IPS-20b (cell line): Measurements from ENCODE around the gene SLC39A10.
"Not testable (repeated sequence)": the region's sequence is repeated elsewhere in the genome, so short reads cannot be mapped to it uniquely, and the experiment has no call there.

ENCODE experiments used
- H3K27ac ChIP-seq: one replicate; pipeline ENCODE4 v1.5.1; 2013; ENCODE audit warnings: low read length
- H3K27me3 ChIP-seq: 2 replicates; pipeline ENCODE4 v1.6.1; 2013; ENCODE audit warnings: mild to moderate bottlenecking, low read length, inconsistent platforms; ENCODE audit not compliant: insufficient read depth
- H3K36me3 ChIP-seq: 2 replicates; pipeline ENCODE4 v1.6.1; 2013; ENCODE audit warnings: low read depth, mild to moderate bottlenecking, inconsistent platforms, low read length, moderate library complexity; ENCODE audit not compliant: insufficient read depth
- H3K4me1 ChIP-seq: 2 replicates; pipeline ENCODE4 v1.6.1; 2013; ENCODE audit warnings: mild to moderate bottlenecking, control low read depth, inconsistent platforms, low read length, moderate library complexity; ENCODE audit not compliant: insufficient read depth
- H3K4me3 ChIP-seq: 2 replicates; pipeline ENCODE4 v1.5.1; 2013; ENCODE audit warnings: mild to moderate bottlenecking, low read length, inconsistent platforms
- H3K9ac ChIP-seq: 2 replicates; pipeline ENCODE4 v1.6.1; 2013; ENCODE audit warnings: low read depth, mild to moderate bottlenecking, inconsistent platforms, low read length, moderate library complexity
- H3K9me3 ChIP-seq: 2 replicates; pipeline ENCODE4 v1.6.1; 2013; ENCODE audit warnings: mild to moderate bottlenecking, low read depth, low read length, inconsistent platforms; ENCODE audit not compliant: insufficient read depth

Gene SLC39A10

GRCh38 chr2:195675783-195676427 is 18.9 kb downstream of the SLC39A10 start:
- no peaks in the 10 kb centered on the region for H3K4me1 ChIP-seq
- no peak overlapping the region for H3K27ac ChIP-seq
- H3K36me3 ChIP-seq, result peaks cover 36% of the 10 kb centered on the region
- no peaks in the 10 kb centered on the region for H3K27me3 ChIP-seq
- no peak overlapping the region for H3K9ac ChIP-seq
- H3K9me3 ChIP-seq, result no peaks in the 10 kb centered on the region
- H3K4me3 ChIP-seq, result no peak overlapping the region

GRCh38 chr2:195677290-195677689 is 20.3 kb downstream of the SLC39A10 start:
- H3K36me3 ChIP-seq, result peaks cover 40% of the 10 kb centered on the region
- no peak overlapping the region for H3K4me3 ChIP-seq
- no peak overlapping the region for H3K9ac ChIP-seq
- H3K9me3 ChIP-seq, result no peaks in the 10 kb centered on the region
- H3K27me3 ChIP-seq, result no peaks in the 10 kb centered on the region
- H3K4me1 ChIP-seq, result no peaks in the 10 kb centered on the region
- H3K27ac ChIP-seq, result no peak overlapping the region

GRCh38 chr2:195677884-195678283 is 20.9 kb downstream of the SLC39A10 start:
- no peaks in the 10 kb centered on the region for H3K27me3 ChIP-seq
- H3K4me1 ChIP-seq, result peaks cover under 1% of the 10 kb centered on the region; the same call in 1 of the 2 replicates
- H3K27ac ChIP-seq, result no peak overlapping the region
- peaks cover 40% of the 10 kb centered on the region for H3K36me3 ChIP-seq
- no peaks in the 10 kb centered on the region for H3K9me3 ChIP-seq
- no peak overlapping the region for H3K4me3 ChIP-seq
- no peak overlapping the region for H3K9ac ChIP-seq

GRCh38 chr2:195682077-195682476 is 25.1 kb downstream of the SLC39A10 start:
- H3K27me3 ChIP-seq, result no peaks in the 10 kb centered on the region
- H3K9me3 ChIP-seq, result no peaks in the 10 kb centered on the region
- peaks cover 21% of the 10 kb centered on the region; the same call in 1 of the 2 replicates for H3K4me1 ChIP-seq
- peaks cover 57% of the 10 kb centered on the region for H3K36me3 ChIP-seq
- H3K4me3 ChIP-seq, result no peak overlapping the region
- no peak overlapping the region for H3K9ac ChIP-seq
- no peak overlapping the region for H3K27ac ChIP-seq

- Histone ChIP-seq H3K27me3 (no peaks in the 10 kb centered on the region), H3K9ac (no peak overlapping the region), H3K4me1 (peaks cover 28% of the 10 kb centered on the region; the same call in 1 of the 2 replicates), H3K4me3 (no peak overlapping the region), H3K36me3 (peaks cover 57% of the 10 kb centered on the region), H3K9me3 (no peaks in the 10 kb centered on the region), H3K27ac (no peak overlapping the region)
These were observed 26.1 kb downstream of the SLC39A10 start for GRCh38 chr2:195683174-195683573.

GRCh38 chr2:195686564-195686963 is 29.5 kb downstream of the SLC39A10 start:
- Histone ChIP-seq H3K36me3 (peaks cover 58% of the 10 kb centered on the region), H3K4me3 (no peak overlapping the region), H3K9ac (no peak overlapping the region), H3K4me1 (peaks cover 28% of the 10 kb centered on the region; the same call in 1 of the 2 replicates), H3K9me3 (no peaks in the 10 kb centered on the region; the same call in 1 of the 2 replicates), H3K27me3 (no peaks in the 10 kb centered on the region), H3K27ac (no peak overlapping the region)

- Histone ChIP-seq H3K9me3 (no peaks in the 10 kb centered on the region; the same call in 1 of the 2 replicates), H3K27me3 (no peaks in the 10 kb centered on the region), H3K9ac (no peak overlapping the region), H3K4me1 (peaks cover 28% of the 10 kb centered on the region; the same call in 1 of the 2 replicates), H3K27ac (no peak overlapping the region), H3K4me3 (no peak overlapping the region), H3K36me3 (peaks cover 53% of the 10 kb centered on the region)
These were observed 30.5 kb downstream of the SLC39A10 start for GRCh38 chr2:195687320-195688086.

GRCh38 chr2:195692531-195692930 is 35.5 kb downstream of the SLC39A10 start:
- not testable (repeated sequence) for H3K4me3 ChIP-seq, H3K9ac ChIP-seq, H3K9me3 ChIP-seq, H3K27me3 ChIP-seq, H3K27ac ChIP-seq
- Histone ChIP-seq H3K4me1 (peaks cover 14% of the 10 kb centered on the region; the same call in 1 of the 2 replicates), H3K36me3 (peaks cover 27% of the 10 kb centered on the region; the same call in 1 of the 2 replicates)

GRCh38 chr2:195694553-195694952 is 37.5 kb downstream of the SLC39A10 start:
- Histone ChIP-seq H3K27ac (peak overlapping the region; percentile 41), H3K36me3 (peaks cover 17% of the 10 kb centered on the region; the same call in 1 of the 2 replicates), H3K4me1 (peaks cover 10% of the 10 kb centered on the region; the same call in 1 of the 2 replicates), H3K4me3 (0 out of 2 replicates have a peak overlapping the region, but pooled peaks have one; percentile 15), H3K9me3 (no peaks in the 10 kb centered on the region; the same call in 1 of the 2 replicates), H3K9ac (peak overlapping the region; percentile 39; the same call in 1 of the 2 replicates), H3K27me3 (no peaks in the 10 kb centered on the region)

GRCh38 chr2:195695002-195695631 is 38.1 kb downstream of the SLC39A10 start:
- H3K4me3 ChIP-seq, result peak overlapping the region; percentile 15; the same call in 1 of the 2 replicates
- H3K9me3 ChIP-seq, result no peaks in the 10 kb centered on the region; the same call in 1 of the 2 replicates
- peaks cover 10% of the 10 kb centered on the region; the same call in 1 of the 2 replicates for H3K4me1 ChIP-seq
- peak overlapping the region; percentile 39; the same call in 1 of the 2 replicates for H3K9ac ChIP-seq
- peaks cover 13% of the 10 kb centered on the region; the same call in 1 of the 2 replicates for H3K36me3 ChIP-seq
- H3K27me3 ChIP-seq, result no peaks in the 10 kb centered on the region
- H3K27ac ChIP-seq, result peak overlapping the region; percentile 41

GRCh38 chr2:195696012-195696411 is 39.0 kb downstream of the SLC39A10 start:
- Histone ChIP-seq H3K27me3 (no peaks in the 10 kb centered on the region), H3K4me3 (no peak overlapping the region), H3K9ac (no peak overlapping the region), H3K27ac (no peak overlapping the region), H3K4me1 (peaks cover 10% of the 10 kb centered on the region; the same call in 1 of the 2 replicates), H3K9me3 (no peaks in the 10 kb centered on the region), H3K36me3 (peaks cover 7% of the 10 kb centered on the region; the same call in 1 of the 2 replicates)
